Uterus (tissue), 2 donors: ENCODE data around the gene FHIT.

Source experiments
- CTCF ChIP-seq, 4 experiments: fragments of 200-600 bp in 2 of 4; fragments of 450-650 bp in 2 of 4; sonication (generic) in 2 of 4; IDR thresholded peaks; one replicate each; pipeline ENCODE4 v1.5.1; 2016 to 2019; ENCODE audit warnings: antibody characterized with exemption in 4 of 4, mild to moderate bottlenecking in 2 of 4, moderate library complexity in 1 of 4
- POLR2A ChIP-seq, 2 donors: fragments of 450-650 bp; IDR thresholded peaks; one replicate each; pipeline ENCODE4 v1.6.1; 2016; ENCODE audit warnings: antibody characterized with exemption in 2 of 2, mild to moderate bottlenecking in 1 of 2, moderate library complexity in 1 of 2

- TF ChIP-seq CTCF (IDR thresholded peaks at IDR 0.05) (no peak), POLR2A (IDR thresholded peaks at IDR 0.05) (no peak)
Measured at GRCh38 chr3:60651799-60652198, 599.5 kb downstream of the FHIT start.
